NCI-H446 treated with DMSO at 0.1 percent for 48 hours (cell line): ENCODE results near the gene MICALL2.

Experiments used
- DNase-seq: peaks from one replicate; lab custom pipeline; 2025; lab: John Stamatoyannopoulos, UW

The MICALL2 gene

GRCh38 chr7:1433128-1433920, 25.9 kb downstream of the MICALL2 start:
- no peak for DNase-seq

DNA sequence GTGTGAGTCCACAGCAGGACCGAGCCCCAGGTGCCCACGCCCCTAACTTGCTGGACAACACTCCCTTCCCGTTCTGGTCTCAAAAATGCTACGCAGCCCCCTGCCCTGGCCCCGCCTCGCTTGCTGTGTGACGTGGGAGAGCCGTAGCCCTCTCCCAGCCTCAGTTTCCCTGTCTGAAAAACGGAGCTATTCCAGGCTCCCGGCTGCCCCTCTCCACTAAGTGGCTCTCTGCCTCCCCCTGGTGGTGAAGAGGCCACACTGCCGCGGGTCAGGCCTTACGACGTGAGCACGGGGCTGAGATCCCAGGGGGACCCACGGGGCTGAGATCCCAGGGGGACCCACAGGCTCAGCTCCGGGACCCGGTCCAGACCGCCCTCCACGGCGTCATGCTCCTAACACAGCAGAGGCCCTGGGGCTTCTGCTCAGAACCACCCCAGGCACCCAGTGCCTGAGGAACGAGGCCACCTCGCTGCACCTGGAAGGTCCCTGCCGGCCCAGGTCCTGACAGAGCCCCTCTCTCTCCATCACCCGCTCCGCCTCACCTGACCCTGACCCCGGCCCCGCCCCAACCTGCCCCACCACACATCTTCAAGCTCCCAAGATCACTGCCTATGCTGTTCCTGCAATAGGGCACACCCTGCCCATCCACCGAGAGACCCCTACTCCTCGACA, 26.7 kb downstream of the MICALL2 start:
- no peak for DNase-seq

GRCh38 chr7:1431634-1432380, 27.5 kb downstream of the MICALL2 start:
- DNase-seq = no peak

- no peak for DNase-seq
These were observed 28.0 kb downstream of the MICALL2 start for GRCh38 chr7:1431226-1431625.

DNA sequence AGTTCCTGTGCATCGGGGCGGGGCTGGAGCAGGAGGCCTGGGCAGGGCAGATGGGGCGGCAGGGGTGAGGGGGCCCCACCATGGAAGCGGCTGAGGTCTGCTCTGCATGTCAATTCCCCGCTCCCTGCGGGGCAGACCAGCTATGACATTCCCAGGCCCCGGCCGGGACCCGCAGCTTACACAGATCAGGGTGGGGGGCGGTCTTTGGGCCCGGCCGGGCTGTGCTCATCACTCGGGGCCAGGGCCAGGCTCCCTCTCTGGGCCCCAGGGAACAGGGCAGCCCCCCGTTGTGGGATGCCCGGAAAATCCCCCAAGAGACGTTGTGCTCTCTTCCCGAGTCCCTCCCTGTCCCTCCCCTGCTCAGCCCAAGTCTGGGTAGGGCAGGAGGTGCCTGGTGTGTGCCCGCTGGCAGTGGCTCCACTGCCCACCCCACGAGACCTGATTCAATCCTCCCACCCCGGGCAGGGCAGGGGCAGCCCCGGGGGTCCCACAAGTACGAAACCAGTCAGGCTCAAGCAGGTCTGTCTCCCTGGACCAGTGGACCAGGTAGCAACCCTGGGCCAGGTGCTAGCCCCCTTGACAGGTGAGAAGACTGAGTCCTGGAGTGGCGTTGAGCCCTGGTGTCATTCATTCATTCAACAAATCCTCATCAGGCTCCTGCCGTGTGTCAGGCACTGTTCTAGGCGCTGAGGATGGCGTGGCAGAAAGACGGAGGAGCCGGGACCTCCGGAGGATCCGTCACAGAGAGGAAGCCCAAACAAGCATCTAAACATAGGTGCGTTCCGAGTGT, 29.0 kb downstream of the MICALL2 start:
- no peak for DNase-seq

GRCh38 chr7:1428941-1429501, 30.2 kb downstream of the MICALL2 start:
- no peak for DNase-seq

DNA sequence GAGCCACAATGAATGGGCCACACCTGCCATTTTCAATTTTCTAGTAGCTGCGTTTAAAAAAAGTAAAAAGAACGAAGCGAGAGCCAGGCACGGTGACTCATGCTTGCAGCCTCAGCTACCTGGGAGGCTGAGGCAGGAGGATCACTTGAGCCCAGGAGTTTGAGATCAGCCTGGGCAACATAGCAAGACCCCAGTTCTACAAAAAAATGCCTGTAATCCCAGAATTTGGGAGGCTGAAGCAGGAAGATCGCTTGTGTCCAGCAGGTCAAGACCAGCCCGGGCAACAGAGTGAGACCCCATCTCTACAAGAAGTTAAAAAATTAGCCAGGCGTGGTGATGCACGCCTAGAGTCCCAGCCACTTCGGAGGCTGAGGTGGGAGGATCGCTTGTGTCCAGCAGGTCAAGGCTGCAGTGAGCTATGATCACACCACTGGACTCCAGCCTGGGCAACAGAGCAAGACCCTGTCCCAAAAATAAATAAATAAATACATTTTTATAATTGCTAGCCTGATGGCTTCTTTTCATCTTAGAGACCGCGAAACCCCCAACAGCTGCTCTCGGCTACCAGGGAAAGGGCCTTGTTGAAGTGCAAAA, 32.1 kb downstream of the MICALL2 start:
- no peak for DNase-seq

GRCh38 chr7:1426474-1426873, 32.8 kb downstream of the MICALL2 start:
- no peak for DNase-seq

DNA sequence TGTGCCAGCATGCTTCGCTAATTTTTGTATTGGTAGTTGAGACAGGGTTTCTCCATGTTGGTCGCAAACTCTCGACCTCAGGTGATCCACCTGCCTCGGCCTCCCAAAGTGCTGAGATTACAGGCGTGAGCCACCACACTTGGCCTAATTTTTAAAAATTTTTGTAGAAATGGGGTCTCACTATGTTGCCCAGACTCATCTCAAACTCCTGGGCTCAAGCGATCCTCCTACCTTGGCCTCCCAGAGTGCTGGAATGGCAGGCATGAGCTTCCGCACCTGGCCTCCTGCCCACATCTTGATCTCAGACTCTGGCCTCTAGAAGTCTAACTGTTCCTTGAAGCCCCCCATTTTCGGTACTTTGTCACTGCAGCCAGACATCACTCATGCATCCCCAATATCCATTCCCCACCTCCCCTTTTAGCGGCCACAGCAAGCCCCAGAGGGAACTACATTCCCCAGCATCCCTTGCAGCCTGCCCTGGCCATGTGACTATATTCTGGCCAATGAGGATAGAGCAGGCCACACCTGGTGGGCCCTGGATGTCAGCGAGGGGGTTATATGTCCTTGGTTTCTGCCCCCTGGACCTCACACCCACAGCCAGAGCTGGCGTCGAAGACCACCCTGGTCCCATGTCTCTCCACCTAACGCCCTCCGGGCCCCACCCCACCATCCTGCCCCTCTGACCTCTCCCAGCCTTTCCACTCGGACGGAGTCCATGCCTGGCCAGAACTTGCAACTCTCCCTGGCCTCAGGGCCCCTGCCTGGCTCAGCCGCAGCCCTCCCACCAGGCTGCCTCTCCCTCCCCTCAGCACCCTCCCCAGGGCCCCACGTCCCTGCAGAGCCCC, 33.8 kb downstream of the MICALL2 start:
- no peak for DNase-seq

- DNase-seq = no peak
These were observed 35.2 kb downstream of the MICALL2 start for GRCh38 chr7:1424041-1424440.

DNA sequence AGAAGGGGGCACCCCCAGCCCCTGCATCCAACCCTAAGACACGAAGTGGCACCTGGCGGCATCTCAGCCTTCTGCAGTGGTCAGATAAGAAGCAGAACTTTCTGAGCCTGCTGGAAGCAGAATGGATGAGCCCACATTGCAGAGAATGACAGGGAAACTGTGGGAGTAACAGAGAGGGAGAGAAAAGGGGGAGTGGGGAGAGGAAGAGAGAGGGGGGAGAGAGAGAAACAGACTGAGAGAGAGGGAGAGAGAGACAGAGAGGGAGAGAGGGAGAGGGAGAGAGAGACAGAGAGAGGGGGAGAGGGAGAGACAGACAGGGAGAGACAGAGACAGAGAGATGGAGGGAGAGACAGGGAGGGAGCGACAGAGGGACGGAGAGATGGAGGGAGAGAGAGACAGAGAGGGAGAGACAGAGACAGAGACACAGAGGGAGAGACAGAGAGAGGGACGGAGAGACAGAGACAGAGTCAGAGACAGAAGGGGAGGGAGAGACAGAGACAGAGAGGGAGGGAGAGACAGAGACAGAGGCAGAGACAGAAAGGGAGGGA, 35.9 kb downstream of the MICALL2 start:
- DNase-seq = no peak

DNA sequence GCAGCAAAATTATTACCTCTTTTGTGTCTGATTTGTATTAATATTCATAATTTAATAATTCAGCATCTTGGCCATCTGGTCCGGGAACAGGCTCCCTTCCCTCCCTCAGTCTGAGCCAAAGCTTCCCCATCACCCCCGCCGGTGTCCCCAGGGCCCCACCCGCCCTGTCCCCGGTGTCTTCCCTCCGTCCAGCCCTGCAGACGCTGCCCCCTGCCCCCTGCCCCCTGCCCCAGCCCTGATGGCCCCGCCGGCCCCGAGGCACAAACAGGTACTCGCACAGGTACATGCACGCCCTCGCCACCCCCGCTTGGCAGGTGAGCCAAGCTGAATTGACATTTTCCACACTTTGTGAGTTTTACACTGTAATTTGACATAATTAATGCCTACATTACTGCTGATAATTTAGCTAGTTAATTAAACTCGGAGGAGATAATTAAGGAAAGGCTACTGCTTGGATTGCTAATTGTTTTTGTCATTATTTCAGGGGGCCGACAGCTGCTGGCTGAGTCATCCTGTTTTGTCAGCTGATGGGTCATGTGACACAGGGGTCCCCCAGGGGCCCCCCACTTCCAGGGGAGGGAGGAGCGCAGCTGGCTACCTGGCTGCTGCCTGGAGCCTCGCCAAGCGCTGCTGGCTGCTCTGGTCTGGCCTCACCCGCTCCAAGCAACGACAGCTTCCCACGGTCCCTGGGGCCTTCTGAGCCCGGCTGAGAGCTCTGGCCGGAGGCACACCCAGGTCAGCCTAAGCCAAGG, 36.6 kb downstream of the MICALL2 start:
- DNase-seq = no peak

DNA sequence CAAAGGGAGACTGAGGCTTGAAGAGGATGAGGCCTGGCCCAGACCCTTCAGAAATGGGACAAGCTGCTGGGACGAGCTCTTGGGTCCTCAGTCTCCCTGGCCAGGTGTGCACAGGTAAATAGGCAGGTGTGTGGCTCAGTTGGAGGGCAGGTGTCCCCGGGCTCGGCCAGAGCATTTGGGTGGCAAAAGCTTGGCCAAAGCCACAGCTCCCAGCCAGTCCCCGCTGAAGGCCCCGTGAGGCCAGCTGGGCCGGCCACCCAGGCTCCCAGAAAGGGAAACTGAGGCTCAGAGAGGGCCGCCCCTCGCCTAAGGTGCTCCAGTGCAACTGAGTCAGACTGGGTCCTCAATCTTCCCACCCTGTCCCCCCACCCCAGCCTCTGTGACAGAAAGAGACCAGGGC, 37.3 kb downstream of the MICALL2 start:
- DNase-seq = no peak

DNA sequence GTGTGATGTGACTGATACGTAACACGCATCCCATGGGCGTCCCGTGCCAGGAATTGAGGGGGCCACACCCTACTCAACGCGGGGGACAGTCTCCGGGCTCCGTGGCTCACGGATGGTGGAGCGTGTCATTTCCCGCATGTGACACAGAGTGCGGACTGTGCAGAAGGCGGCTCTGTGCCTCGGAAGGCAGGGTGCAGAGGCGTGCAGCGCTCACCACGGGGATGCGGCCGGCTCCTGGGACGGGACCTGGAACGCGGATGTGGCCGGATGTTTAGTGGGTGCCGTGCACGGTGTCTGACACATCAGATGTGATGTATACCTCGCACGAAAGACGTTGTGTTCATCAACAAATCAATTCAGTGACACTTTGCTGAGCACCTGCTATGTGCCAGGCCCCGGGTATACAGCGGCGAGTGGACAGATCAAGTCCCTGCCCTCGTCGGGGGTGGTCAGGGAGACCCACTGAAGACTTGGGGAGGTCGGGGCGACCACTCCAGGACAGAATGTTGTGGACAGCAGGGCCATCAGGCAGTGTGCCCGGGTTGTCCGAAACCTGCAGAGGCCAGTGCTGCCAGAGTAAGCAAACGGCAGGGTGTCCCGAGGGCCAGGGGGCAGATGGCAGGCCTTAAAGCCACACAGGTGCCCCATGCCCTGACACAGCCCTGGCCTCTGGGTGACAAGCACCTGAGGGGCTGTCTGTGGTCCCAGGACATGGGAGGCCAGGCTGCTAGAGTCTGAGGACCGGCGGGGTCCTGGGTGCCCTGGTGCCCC, 38.1 kb downstream of the MICALL2 start:
- DNase-seq = no peak

DNA sequence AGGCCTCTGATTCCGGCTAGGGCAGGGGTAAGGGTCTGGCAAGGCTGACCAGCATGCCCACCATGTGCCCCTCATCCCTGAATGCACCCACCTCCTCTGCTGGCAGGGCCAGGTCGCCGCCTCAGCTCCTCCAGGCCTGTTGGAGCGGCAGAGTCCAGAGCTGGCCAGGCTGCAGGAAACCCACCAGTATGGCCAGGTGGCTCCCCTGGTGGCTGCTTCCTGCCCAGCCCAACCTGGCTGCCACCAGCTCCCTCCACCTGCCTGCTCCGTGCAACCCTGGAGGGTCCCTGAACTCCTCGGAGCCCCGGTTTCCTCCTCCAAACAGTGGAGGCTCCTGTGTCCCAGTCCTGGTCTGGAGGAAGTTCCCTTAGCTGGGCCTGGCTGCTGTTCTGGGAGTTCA, 39.6 kb downstream of the MICALL2 start:
- DNase-seq = no peak

GRCh38 chr7:1419310-1419634, 40.0 kb downstream of the MICALL2 start:
- no peak for DNase-seq

- no peak for DNase-seq
These were observed 40.6 kb downstream of the MICALL2 start for GRCh38 chr7:1418505-1419309.
